Kidney (tissue), 14 donors: ENCODE measurements around the gene PCGF1. TPM values are rescaled to one million over a fixed set of nuclear protein-coding genes. Genes with fewer than 3 reads are reported as not detected.

ENCODE experiments used
- DNase-seq, 5 donors: peaks; one replicate each; pipeline ENCODE4 v3.0.0-alpha.2; 2013 to 2020
- FAIRE-seq: peaks from 2 replicates; lab custom pipeline; 2012; peaks lifted over from hg19 to GRCh38; lab: Jason Lieb, UNC
- H3K27ac ChIP-seq, 2 donors: one replicate each; pipeline ENCODE4 v1.7.0; 2013; ENCODE audit warnings: low read depth in 2 of 2, low read length in 2 of 2, inconsistent platforms in 1 of 2
- H3K27me3 ChIP-seq: one replicate; pipeline ENCODE4 v1.7.1; 2013; ENCODE audit warnings: low read length, inconsistent platforms; ENCODE audit not compliant: control insufficient read depth, insufficient read depth
- H3K36me3 ChIP-seq, 3 donors: one replicate each; pipeline versions ENCODE4 v1.7.0 to v1.7.1; 2013; ENCODE audit warnings: low read length in 3 of 3, control low read depth in 1 of 3, inconsistent platforms in 1 of 3; ENCODE audit not compliant: insufficient read depth in 3 of 3, control insufficient read depth in 2 of 3
- H3K4me1 ChIP-seq, 3 donors: one replicate each; pipeline versions ENCODE4 v1.7.0 to v1.7.1; 2013; ENCODE audit warnings: low read length in 3 of 3, inconsistent platforms in 1 of 3, low read depth in 1 of 3; ENCODE audit not compliant: control insufficient read depth in 2 of 3, insufficient read depth in 2 of 3
- H3K4me3 ChIP-seq, 3 donors: one replicate each; pipeline versions ENCODE4 v1.7.0 to v1.8.1; 2013; ENCODE audit warnings: low read length in 3 of 3, control low read depth in 1 of 3, inconsistent platforms in 1 of 3
- H3K9ac ChIP-seq, 3 donors: one replicate each; pipeline versions ENCODE4 v1.7.0 to v1.7.1; 2013; ENCODE audit warnings: low read length in 3 of 3, control low read depth in 1 of 3, inconsistent platforms in 1 of 3
- H3K9me3 ChIP-seq, 3 donors: one replicate each; pipeline versions ENCODE4 v1.7.0 to v1.7.1; 2013; ENCODE audit warnings: low read length in 3 of 3, control low read depth in 1 of 3, inconsistent platforms in 1 of 3; ENCODE audit not compliant: control insufficient read depth in 2 of 3, insufficient read depth in 1 of 3
- CTCF ChIP-seq: IDR thresholded peaks from 3 replicates; pipeline ENCODE4 v1.5.1; 2012; ENCODE audit warnings: mild to moderate bottlenecking, moderate library complexity, borderline replicate concordance; ENCODE audit not compliant: insufficient read depth; ENCODE audit errors: extremely low read depth
- intact Hi-C: fragments of 100-400 bp; cut with DNase I; formaldehyde crosslinking; loops from one replicate; pipeline ENCODE4 v1.11.1; 2022
- polyA plus RNA-seq: library from polyadenylated mRNA; stranded (reverse); fragments of 350-450 nt; fragmentation: Illumina TruSeq; extraction: RNeasy Lipid Tissue Mini Kit (QIAGEN cat#74804); gene quantifications from one replicate; pipeline ENCODE4 v1.2.3, GENCODE V29; 2014; ENCODE audit warnings: low read depth, low replicate concordance; ENCODE audit not compliant: insufficient read depth
- total RNA-seq: library from RNA; stranded (reverse); fragmentation: NEBNext Ultra II Directional; extraction: Animal tissue kit (Norgen Biotek cat#: 25700); gene quantifications from one replicate; pipeline ENCODE4 v1.2.1, GENCODE V29; 2021
- donor health status: control.
- donor health status: control.
- donor health status: control.
- donor health status: control.
- donor health status: control.
- donor health status: DM: yes; HTN: yes; CAD: no.
- donor health status: Normal renal cell carcinoma (clear cell type).

The PCGF1 gene
- total and polyA plus RNA-seq, 2 donors from 2014 or later: 20.1 to 20.7 TPM

GRCh38 chr2:74497777-74498499 lies 9.6 kb downstream of the PCGF1 start:
- intact Hi-C loops: no loop called here

GRCh38 chr2:74496997-74497776 lies 10.3 kb downstream of the PCGF1 start:
- intact Hi-C loops: no loop called here
- FAIRE-seq: no peak
- Histone ChIP-seq H3K36me3 (peaks cover 0 to 10% (median 8%) of the 10 kb centered on the region in 3 donors), H3K4me1 (peaks cover 0 to 16% (median 10%) of the 10 kb centered on the region in 3 donors), H3K9me3 (no peaks in the 10 kb centered on the region), H3K27ac (no peak overlapping the region), H3K9ac (no peak overlapping the region), H3K4me3 (no peak overlapping the region), H3K27me3 (peaks cover 10% of the 10 kb centered on the region)
- DNase-seq: no peak
- no peak for TF ChIP-seq CTCF

More at GRCh38 chr2:74497777-74498499, 9.6 kb downstream of the PCGF1 start:
- peaks cover 12% of the 10 kb centered on the region for H3K27me3 ChIP-seq
- H3K9me3 ChIP-seq: no peaks in the 10 kb centered on the region
- no peak overlapping the region for H3K27ac ChIP-seq
- H3K4me1 ChIP-seq: peaks cover 0 to 19% (median 10%) of the 10 kb centered on the region in 3 donors
- H3K36me3 ChIP-seq: peaks cover 0 to 5% (median 3%) of the 10 kb centered on the region in 3 donors
- peak; percentile 43 to 83 (median 50) for DNase-seq
- no peak for FAIRE-seq
- peak overlapping the region in 2 of 3 donors; percentile 35 to 38 for H3K4me3 ChIP-seq
- no peak overlapping the region for H3K9ac ChIP-seq
- TF ChIP-seq CTCF: no peak

GRCh38 chr2:74495440-74495839 lies 12.1 kb downstream of the PCGF1 start:
- no peak for DNase-seq
- TF ChIP-seq CTCF: no peak
- intact Hi-C loops: no loop called here
- Histone ChIP-seq H3K9me3 (no peaks in the 10 kb centered on the region), H3K4me1 (peaks cover 0 to 16% (median 10%) of the 10 kb centered on the region in 3 donors), H3K9ac (no peak overlapping the region), H3K4me3 (no peak overlapping the region), H3K36me3 (peaks cover 0 to 26% (median 24%) of the 10 kb centered on the region in 3 donors), H3K27ac (no peak overlapping the region), H3K27me3 (peaks cover 6% of the 10 kb centered on the region)
- FAIRE-seq: no peak
